HEK293T (cell line): ENCODE data around the gene LARGE1.

ENCODE experiments used
- CTCF ChIA-PET: fragments of 350-600 bp; formaldehyde crosslinking; extraction: SDS; loops from one replicate; lab custom pipeline; 2021; ENCODE audit warnings: antibody characterized with exemption, inconsistent platforms; lab: Yijun Ruan, JAX
- POLR2A ChIA-PET: fragments of 350-600 bp; formaldehyde crosslinking; extraction: SDS; loops from one replicate; lab custom pipeline; 2020; ENCODE audit warnings: antibody characterized with exemption, inconsistent platforms; lab: Yijun Ruan, JAX
- DNase-seq: peaks from one replicate; pipeline ENCODE4 v3.0.0; 2012; ENCODE audit warnings: mixed read lengths; ENCODE audit errors: extremely low spot score
- ARNT ChIP-seq: fragments of 450-650 bp; IDR thresholded peaks from 2 replicates; pipeline ENCODE4 v1.6.1; 2017; ENCODE audit warnings: mild to moderate bottlenecking
- BHLHE40 ChIP-seq: fragments of 450-650 bp; IDR thresholded peaks from 2 replicates; pipeline ENCODE4 v1.6.1; 2016; ENCODE audit warnings: mild to moderate bottlenecking, moderate library complexity, borderline replicate concordance
- CTBP1 ChIP-seq: fragments of 450-650 bp; IDR thresholded peaks from 2 replicates; pipeline ENCODE4 v1.6.1; 2016; ENCODE audit warnings: borderline replicate concordance
- ELF4 ChIP-seq: fragments of 450-650 bp; IDR thresholded peaks from 2 replicates; pipeline ENCODE4 v1.6.1; 2017; ENCODE audit warnings: antibody characterized with exemption
- FOXA1 ChIP-seq: fragments of 450-650 bp; IDR thresholded peaks from 2 replicates; pipeline ENCODE4 v1.6.1; 2016; ENCODE audit warnings: mild to moderate bottlenecking
- FOXK2 ChIP-seq: fragments of 450-650 bp; IDR thresholded peaks from 2 replicates; pipeline ENCODE4 v1.6.1; 2016; ENCODE audit warnings: mild to moderate bottlenecking
- FOXM1 ChIP-seq: fragments of 450-650 bp; IDR thresholded peaks from 2 replicates; pipeline ENCODE4 v1.6.1; 2017; ENCODE audit warnings: mild to moderate bottlenecking, borderline replicate concordance
- HDGF ChIP-seq: fragments of 450-650 bp; IDR thresholded peaks from 2 replicates; pipeline ENCODE4 v1.6.1; 2017; ENCODE audit warnings: antibody characterized with exemption, borderline replicate concordance
- L3MBTL2 ChIP-seq: fragments of 450-650 bp; conservative IDR thresholded peaks from 2 replicates; pipeline ENCODE4 v1.6.1; 2016; ENCODE audit warnings: mild to moderate bottlenecking
- LEF1 ChIP-seq: fragments of 450-650 bp; IDR thresholded peaks from 2 replicates; pipeline ENCODE4 v1.6.1; 2017; ENCODE audit warnings: mild to moderate bottlenecking, borderline replicate concordance
- NFRKB ChIP-seq: fragments of 450-650 bp; IDR thresholded peaks from 2 replicates; pipeline ENCODE4 v1.6.1; 2016; ENCODE audit warnings: mild to moderate bottlenecking, moderate library complexity
- SP1 ChIP-seq: fragments of 450-650 bp; IDR thresholded peaks from 2 replicates; pipeline ENCODE4 v1.6.1; 2017
- SUZ12 ChIP-seq: fragments of 450-650 bp; IDR thresholded peaks from 2 replicates; pipeline ENCODE4 v1.6.1; 2016; ENCODE audit warnings: mild to moderate bottlenecking
- TARDBP ChIP-seq: fragments of 450-650 bp; IDR thresholded peaks from 2 replicates; pipeline ENCODE4 v1.6.1; 2016
- ZNF384 ChIP-seq: fragments of 450-650 bp; IDR thresholded peaks from 2 replicates; pipeline ENCODE4 v1.6.1; 2016
- TF ChIP-seq, protein P1 (sequence below): fragments of 450-650 bp; IDR thresholded peaks from 2 replicates; pipeline ENCODE4 v1.6.1; 2016

The LARGE1 gene

DNA sequence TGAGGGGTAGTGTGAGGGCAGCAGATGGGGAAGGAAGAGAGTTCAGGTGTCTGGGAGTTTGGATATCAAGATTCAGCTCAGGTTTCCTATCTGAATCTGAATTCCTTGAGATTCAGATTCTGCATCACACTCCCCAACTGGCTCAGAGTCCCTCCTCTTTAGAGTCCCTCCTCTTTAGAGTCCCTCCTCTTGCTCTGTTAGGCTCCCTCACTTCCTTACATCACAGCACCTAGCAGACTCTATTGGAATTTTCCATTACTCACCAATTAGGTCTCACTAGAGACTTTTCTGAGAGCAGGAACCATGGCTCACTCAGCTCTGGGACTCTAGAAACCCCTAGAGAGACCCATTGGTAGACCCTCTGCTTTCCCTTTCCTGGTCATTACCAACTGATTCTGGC is 558.7 kb downstream of the LARGE1 start:
- TF ChIP-seq SUZ12: no peak
- TF ChIP-seq ZNF384: no peak
- TF ChIP-seq CTBP1: no peak
- TF ChIP-seq TARDBP: no peak
- TF ChIP-seq FOXK2: no peak
- no peak for TF ChIP-seq LEF1
- no peak for TF ChIP-seq BHLHE40
- no peak for TF ChIP-seq HDGF
- TF ChIP-seq ARNT: no peak
- TF ChIP-seq, protein P1, sequence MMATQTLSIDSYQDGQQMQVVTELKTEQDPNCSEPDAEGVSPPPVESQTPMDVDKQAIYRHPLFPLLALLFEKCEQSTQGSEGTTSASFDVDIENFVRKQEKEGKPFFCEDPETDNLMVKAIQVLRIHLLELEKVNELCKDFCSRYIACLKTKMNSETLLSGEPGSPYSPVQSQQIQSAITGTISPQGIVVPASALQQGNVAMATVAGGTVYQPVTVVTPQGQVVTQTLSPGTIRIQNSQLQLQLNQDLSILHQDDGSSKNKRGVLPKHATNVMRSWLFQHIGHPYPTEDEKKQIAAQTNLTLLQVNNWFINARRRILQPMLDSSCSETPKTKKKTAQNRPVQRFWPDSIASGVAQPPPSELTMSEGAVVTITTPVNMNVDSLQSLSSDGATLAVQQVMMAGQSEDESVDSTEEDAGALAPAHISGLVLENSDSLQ: no peak
- no peak for TF ChIP-seq SP1
- no peak for TF ChIP-seq L3MBTL2
- ChIA-PET POLR2A (no interaction called here), CTCF (no interaction called here)
- no peak for DNase-seq

DNA sequence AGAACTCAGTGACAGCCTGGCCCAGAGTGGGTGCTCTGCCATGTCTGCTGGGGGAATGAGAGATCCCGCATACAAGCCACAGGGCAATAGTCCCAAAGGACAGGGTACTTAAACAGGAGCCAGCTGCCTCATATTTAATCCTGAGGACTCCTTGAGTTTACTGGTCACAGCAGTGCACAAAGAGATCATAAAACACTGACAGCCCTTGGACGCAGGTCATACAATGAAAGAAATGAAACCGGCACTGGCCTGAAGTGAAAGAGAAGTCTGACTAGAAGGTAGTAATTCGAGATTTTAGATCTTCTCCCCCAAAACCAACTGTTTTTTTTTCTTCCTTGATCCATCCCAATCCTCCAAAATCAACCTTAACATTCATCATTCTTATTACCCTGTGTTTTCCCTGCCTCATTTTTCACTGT is 562.3 kb downstream of the LARGE1 start:
- ChIA-PET POLR2A (no interaction called here), CTCF (no interaction called here)
- no peak for TF ChIP-seq CTBP1
- TF ChIP-seq, protein P1: peak; percentile 59
- no peak for DNase-seq

DNA sequence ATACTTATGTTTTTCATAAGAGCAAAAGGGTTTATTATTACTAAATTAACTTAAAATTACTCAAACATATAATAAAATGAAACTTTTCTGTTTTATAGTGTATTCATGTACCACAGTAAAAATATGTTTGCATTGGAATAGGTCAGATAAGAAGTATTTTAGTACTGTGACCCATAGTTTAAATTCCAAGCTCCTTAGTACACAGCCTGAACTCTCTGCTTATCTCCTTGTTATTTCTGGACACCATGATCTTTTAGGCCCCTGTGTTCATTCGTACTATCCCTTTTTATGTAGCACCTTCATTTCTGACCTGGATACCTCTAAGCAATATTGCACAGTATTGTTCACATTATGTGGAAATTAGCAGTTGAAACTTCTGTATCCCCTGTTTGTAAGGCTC is 565.3 kb downstream of the LARGE1 start:
- ChIA-PET CTCF (no interaction called here), POLR2A (no interaction called here)
- TF ChIP-seq NFRKB: no peak
- TF ChIP-seq SUZ12: no peak
- no peak for TF ChIP-seq L3MBTL2
- no peak for TF ChIP-seq FOXK2
- no peak for TF ChIP-seq SP1
- TF ChIP-seq FOXM1: no peak
- TF ChIP-seq CTBP1: no peak
- TF ChIP-seq ELF4: no peak
- no peak for TF ChIP-seq ZNF384
- TF ChIP-seq, protein P1: no peak
- no peak for TF ChIP-seq ARNT
- no peak for TF ChIP-seq TARDBP
- no peak for DNase-seq

DNA sequence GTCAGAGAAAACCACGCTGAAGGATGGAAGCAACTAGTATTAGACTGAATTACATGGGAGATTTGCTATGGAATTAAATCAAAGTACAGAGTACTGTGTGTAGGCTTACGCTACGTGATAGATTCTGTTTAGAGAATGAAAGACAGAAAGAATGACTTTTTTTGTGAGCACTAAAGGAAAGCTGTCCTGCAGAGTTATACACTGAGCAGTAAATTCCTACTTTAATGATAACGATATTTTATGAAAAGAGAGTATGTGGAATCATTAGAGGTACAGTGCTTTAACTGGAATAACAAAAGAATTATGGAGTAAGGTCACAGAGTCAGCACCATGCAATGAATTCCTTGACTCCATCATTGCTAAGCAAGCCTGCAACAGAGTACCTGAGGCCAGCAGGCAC is 566.8 kb downstream of the LARGE1 start:
- TF ChIP-seq FOXM1 (no peak), FOXK2 (no peak), BHLHE40 (no peak), ZNF384 (no peak), TARDBP (no peak), SP1 (no peak), NFRKB (no peak), ELF4 (no peak), SUZ12 (no peak), CTBP1 (no peak), L3MBTL2 (no peak), ARNT (no peak), FOXA1 (no peak), LEF1 (no peak)
- TF ChIP-seq, protein P1: no peak
- POLR2A ChIA-PET: no interaction called here

DNA sequence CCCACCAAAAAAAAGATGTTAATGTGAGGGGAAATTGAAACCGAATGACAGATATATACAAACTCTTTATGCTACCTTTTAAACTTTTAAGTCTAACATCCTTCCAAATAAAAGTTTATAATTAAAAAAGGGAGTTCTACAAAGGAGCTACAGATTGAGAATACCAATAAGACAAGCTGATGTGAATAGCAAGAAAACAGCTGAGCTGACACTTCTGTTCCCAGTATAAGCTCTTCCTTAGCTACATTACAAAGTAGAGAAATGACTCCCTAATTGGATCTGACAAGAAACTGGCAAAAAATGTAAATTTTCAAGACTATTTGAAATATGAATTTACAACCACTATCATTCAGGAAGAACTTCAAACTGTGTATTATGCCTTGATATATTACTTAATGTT is 567.5 kb downstream of the LARGE1 start:
- POLR2A ChIA-PET: no interaction called here

More for the DNA sequence above, 566.8 kb downstream of the LARGE1 start:
- DNase-seq: no peak
- CTCF ChIA-PET: no interaction called here

DNA sequence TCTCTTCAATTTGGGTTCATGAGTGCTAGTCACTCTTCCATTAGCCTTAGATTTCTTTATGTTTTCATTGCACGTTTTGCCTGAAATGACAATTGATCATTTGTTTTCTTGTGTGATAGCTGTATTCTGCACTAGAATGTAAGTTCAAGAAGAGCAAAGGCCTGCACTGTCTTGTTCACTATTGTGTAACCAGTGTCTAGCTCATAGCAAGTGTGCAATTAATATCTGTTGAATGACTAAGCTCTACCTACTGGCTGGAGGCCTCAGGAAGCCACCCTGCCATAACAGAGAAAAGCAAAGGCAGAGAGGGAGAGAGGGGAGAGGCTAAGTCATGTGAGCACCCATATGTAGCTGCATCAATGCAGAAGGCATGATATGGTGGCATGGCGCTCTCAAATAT is 569.3 kb downstream of the LARGE1 start:
- TF ChIP-seq HDGF: no peak
- no peak for TF ChIP-seq NFRKB
- POLR2A ChIA-PET: no interaction called here
- CTCF ChIA-PET: no interaction called here
- no peak for DNase-seq

More for the DNA sequence above, 567.5 kb downstream of the LARGE1 start:
- CTCF ChIA-PET: interaction anchor here (0.5 kb wide), 1 partner anchor 10 kb away, joined by 4 read pairs; no protein-coding TSS in a partner anchor
- no peak for DNase-seq
- no peak for TF ChIP-seq BHLHE40
- TF ChIP-seq, protein P1: no peak
- TF ChIP-seq TARDBP: no peak
- no peak for TF ChIP-seq FOXM1
- no peak for TF ChIP-seq NFRKB
